Right lobe of liver (tissue), 6 donors: Measurements from ENCODE around the gene FIBP. TPM values are rescaled to one million over a fixed set of nuclear protein-coding genes. Genes with fewer than 3 reads are reported as not detected.

ENCODE experiments used
- ATAC-seq, 4 donors: fragments of 200-7000 bp; cut with Tn5 transposase; one replicate each; pipeline ENCODE4 v1.9.1; 2020; ENCODE audit warnings: mild to moderate bottlenecking in 4 of 4, moderate library complexity in 4 of 4
- DNase-seq, 3 donors: peaks; one replicate each; pipeline ENCODE4 v3.0.0-alpha.2; 2020
- H3K27ac ChIP-seq, 3 donors: fragments of 200-600 bp; one replicate each; pipeline ENCODE4 v1.8.0; 2022
- H3K27me3 ChIP-seq, 2 donors: fragments of 200-600 bp; one replicate each; pipeline ENCODE4 v1.8.0; 2022
- H3K36me3 ChIP-seq, 4 donors: fragments of 200-600 bp; sonication (generic) in 1 of 4; one replicate each; pipeline versions ENCODE4 v1.5.1 to v1.8.0; 2017 to 2022; ENCODE audit warnings: control low read depth in 1 of 4
- H3K4me1 ChIP-seq, 4 donors: fragments of 200-600 bp; sonication (generic) in 1 of 4; one replicate each; pipeline versions ENCODE4 v1.5.1 to v1.8.0; 2017 to 2022; ENCODE audit warnings: control low read depth in 1 of 4
- H3K4me3 ChIP-seq, 3 donors: fragments of 200-600 bp; one replicate each; pipeline ENCODE4 v1.8.0; 2022
- H3K9me3 ChIP-seq, 4 donors: fragments of 200-600 bp; sonication (generic) in 1 of 4; one replicate each; pipeline versions ENCODE4 v1.5.1 to v1.8.0; 2017 to 2022; ENCODE audit warnings: control low read depth in 1 of 4
- POLR2A ChIP-seq: fragments of 450-650 bp; IDR thresholded peaks from one replicate; pipeline ENCODE4 v1.6.1; 2017; ENCODE audit warnings: antibody characterized with exemption, mild to moderate bottlenecking
- WGBS: methylation state at CpG from one replicate; pipeline ENCODE4 v1.1.6; 2018; ENCODE audit warnings: low coverage, low lambda C conversion rate; ENCODE audit not compliant: insufficient coverage; ENCODE audit errors: missing lambda C conversion rate; 5-methylcytosine and 5-hydroxymethylcytosine counted together
- intact Hi-C, 2 donors: fragments of 100-400 bp; cut with DNase I; formaldehyde crosslinking; loops; one replicate each; pipeline versions ENCODE4 v1.11.2 to v1.14.1; 2022
- total RNA-seq, 6 experiments: library from RNA; depleted of rRNA in 2 of 6; stranded (reverse); fragments of >200 nt in 2 of 6; fragmentation: NEBNext Ultra II Directional in 3 of 6; extraction: Animal tissue kit (Norgen Biotek cat#: 25700) in 3 of 6; gene quantifications; one replicate each; pipeline versions ENCODE4 v1.1.0 to v1.2.4, GENCODE V29; 2016 to 2023
- TF ChIP-seq, protein P1 (sequence below), 4 donors: fragments of 200-600 bp in 3 of 4; fragments of 450-650 bp in 1 of 4; IDR thresholded peaks; one replicate each; pipeline versions ENCODE4 v1.5.1 to v1.8.0; 2016 to 2022; ENCODE audit warnings: antibody characterized with exemption in 4 of 4, mild to moderate bottlenecking in 2 of 4
- donor health status: DM: no; HTN: yes; CAD: no.
- donor health status: DM: no; HTN: no; CAD: no.
- donor health status: DM: no; HTN: no; CAD: no.
- donor health status: DM: no; HTN: yes; CAD: no.
- donor health status: DM: no; HTN: yes; CAD: no.

Gene FIBP
- total RNA-seq, 6 experiments from 2014 or later, result 19.4 to 66.1 (median 23.3) TPM

GRCh38 chr11:65922565-65922964 is 34.3 kb upstream of the FIBP start:
- intact Hi-C loops, result no loop called here
- ATAC-seq, result no peak
- TF ChIP-seq, protein P1, sequence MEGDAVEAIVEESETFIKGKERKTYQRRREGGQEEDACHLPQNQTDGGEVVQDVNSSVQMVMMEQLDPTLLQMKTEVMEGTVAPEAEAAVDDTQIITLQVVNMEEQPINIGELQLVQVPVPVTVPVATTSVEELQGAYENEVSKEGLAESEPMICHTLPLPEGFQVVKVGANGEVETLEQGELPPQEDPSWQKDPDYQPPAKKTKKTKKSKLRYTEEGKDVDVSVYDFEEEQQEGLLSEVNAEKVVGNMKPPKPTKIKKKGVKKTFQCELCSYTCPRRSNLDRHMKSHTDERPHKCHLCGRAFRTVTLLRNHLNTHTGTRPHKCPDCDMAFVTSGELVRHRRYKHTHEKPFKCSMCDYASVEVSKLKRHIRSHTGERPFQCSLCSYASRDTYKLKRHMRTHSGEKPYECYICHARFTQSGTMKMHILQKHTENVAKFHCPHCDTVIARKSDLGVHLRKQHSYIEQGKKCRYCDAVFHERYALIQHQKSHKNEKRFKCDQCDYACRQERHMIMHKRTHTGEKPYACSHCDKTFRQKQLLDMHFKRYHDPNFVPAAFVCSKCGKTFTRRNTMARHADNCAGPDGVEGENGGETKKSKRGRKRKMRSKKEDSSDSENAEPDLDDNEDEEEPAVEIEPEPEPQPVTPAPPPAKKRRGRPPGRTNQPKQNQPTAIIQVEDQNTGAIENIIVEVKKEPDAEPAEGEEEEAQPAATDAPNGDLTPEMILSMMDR (IDR thresholded peaks at IDR 0.05), result no peak
- no peak for TF ChIP-seq POLR2A
- DNase-seq, result no peak
- H3K27me3 ChIP-seq, result no peaks in the 10 kb centered on the region
- H3K36me3 ChIP-seq, result peaks cover 0 to 11% (median 3%) of the 10 kb centered on the region in 4 donors
- peaks cover 0 to 17% (median 8%) of the 10 kb centered on the region in 4 donors for H3K4me1 ChIP-seq
- no peak overlapping the region for H3K27ac ChIP-seq
- 77% methylated on average over 3 of the region's 3 CpGs for WGBS
- H3K4me3 ChIP-seq, result no peak overlapping the region
- no peaks in the 10 kb centered on the region for H3K9me3 ChIP-seq

DNA sequence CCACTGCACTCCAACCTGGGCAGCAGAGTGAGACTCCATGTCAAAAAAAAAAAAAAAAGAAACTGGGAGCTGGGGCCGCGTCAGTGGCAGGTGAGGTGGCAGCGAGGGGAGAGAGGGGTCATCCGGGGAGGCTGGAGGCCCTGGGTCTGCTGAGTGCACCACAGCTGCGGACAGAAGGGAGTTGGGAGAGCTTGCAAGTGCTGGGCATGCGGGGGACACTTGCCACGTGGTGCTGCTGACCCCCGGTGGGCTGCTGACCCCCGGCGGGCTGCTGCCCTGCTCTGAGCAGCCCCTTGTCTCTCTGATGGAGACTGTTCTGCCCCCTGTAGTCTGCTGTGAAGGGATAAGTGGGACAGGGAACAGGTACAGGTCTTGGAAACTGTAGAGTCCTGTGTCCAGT is 33.6 kb upstream of the FIBP start:
- no peak for TF ChIP-seq POLR2A
- no peak overlapping the region for H3K4me3 ChIP-seq
- ATAC-seq (no peak), DNase-seq (no peak)
- no peaks in the 10 kb centered on the region for H3K9me3 ChIP-seq
- H3K27me3 ChIP-seq, result no peaks in the 10 kb centered on the region
- peaks cover 0 to 21% (median 9%) of the 10 kb centered on the region in 4 donors for H3K4me1 ChIP-seq
- intact Hi-C loops, result no loop called here
- WGBS, result 89% methylated on average over 10 of the region's 10 CpGs
- H3K27ac ChIP-seq, result no peak overlapping the region
- H3K36me3 ChIP-seq, result peaks cover 0 to 11% (median 3%) of the 10 kb centered on the region in 4 donors

DNA sequence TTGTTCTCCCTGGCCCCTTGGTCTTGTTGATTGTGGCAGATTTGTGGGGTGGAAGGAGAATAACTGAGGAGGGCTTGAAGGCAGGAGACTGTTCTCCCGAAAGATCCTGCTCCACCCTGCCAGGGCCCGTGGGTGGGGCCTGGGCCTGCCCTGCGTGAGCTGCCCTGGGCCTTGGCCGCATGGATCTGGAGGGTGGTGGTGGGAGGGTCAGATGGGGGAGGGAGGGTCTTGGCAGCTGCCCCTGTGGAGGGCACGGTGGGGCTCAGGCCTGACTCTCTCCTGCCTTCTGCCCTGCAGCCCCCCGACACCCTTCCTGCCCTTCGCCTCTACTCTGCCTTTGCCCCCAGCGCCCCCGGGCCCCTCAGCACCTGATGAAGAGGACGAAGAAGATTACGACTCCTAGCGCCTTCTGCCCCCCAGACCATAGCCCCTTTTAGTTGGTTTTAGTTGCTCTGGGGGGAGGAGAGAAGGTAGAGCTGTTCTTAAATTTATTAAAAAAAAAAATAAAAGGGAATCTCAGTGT is 32.8 kb upstream of the FIBP start:
- intact Hi-C loops, result no loop called here
- H3K27me3 ChIP-seq, result no peaks in the 10 kb centered on the region
- DNase-seq (no peak), ATAC-seq (no peak)
- WGBS, result 100% methylated on average over 4 of the region's 12 CpGs
- no peak overlapping the region for H3K4me3 ChIP-seq
- H3K27ac ChIP-seq, result no peak overlapping the region
- no peaks in the 10 kb centered on the region for H3K9me3 ChIP-seq
- H3K4me1 ChIP-seq, result peaks cover 0 to 21% (median 9%) of the 10 kb centered on the region in 4 donors
- TF ChIP-seq, protein P1 (IDR thresholded peaks at IDR 0.05), result no peak
- TF ChIP-seq POLR2A, result no peak
- H3K36me3 ChIP-seq, result peaks cover 0 to 11% (median 3%) of the 10 kb centered on the region in 4 donors

DNA sequence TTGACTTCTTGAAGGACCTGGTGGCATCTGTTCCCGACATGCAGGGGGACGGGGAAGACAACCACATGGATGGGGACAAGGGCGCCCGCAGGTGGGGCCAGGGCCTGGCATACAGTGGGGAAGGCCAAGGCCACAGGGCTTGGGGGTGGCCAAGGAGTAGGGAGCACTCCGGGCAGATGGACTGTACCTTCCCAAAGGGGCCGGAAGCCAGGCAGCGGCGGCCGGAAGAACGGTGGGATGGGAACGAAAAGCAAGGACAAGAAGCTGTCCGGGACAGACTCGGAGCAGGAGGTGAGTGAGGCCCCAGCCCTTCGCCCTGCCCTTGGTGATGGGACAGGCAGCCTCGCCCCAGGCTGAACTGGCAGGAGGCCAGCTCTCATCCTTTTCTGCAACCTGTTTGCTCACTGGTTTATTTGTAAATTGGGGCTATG is 32.1 kb upstream of the FIBP start:
- TF ChIP-seq, protein P1 (IDR thresholded peaks at IDR 0.05), result no peak
- TF ChIP-seq POLR2A, result no peak
- Histone ChIP-seq H3K4me3 (peak overlapping the region; percentile 97 to 98 (median 98)), H3K27ac (no peak overlapping the region), H3K4me1 (peaks cover 0 to 21% (median 9%) of the 10 kb centered on the region in 4 donors), H3K9me3 (no peaks in the 10 kb centered on the region), H3K27me3 (no peaks in the 10 kb centered on the region), H3K36me3 (peaks cover 0 to 11% (median 3%) of the 10 kb centered on the region in 4 donors)
- WGBS, result 63% methylated on average over 7 of the region's 15 CpGs
- no peak for ATAC-seq
- intact Hi-C loops, result no loop called here
- DNase-seq, result peak in 1 of 3 donors; percentile 44

GRCh38 chr11:65919573-65920371 is 31.5 kb upstream of the FIBP start:
- H3K4me3 ChIP-seq, result peak overlapping the region; percentile 97 to 98 (median 98)
- H3K36me3 ChIP-seq, result peaks cover 0 to 11% (median 3%) of the 10 kb centered on the region in 4 donors
- no peaks in the 10 kb centered on the region for H3K27me3 ChIP-seq
- TF ChIP-seq, protein P1 (IDR thresholded peaks at IDR 0.05), result no peak
- peak; percentile 56 to 71 (median 60) for DNase-seq
- no peaks in the 10 kb centered on the region for H3K9me3 ChIP-seq
- intact Hi-C loops, result no loop called here
- ATAC-seq, result peak; percentile 27 to 43 (median 41)
- 5% methylated on average over 7 of the region's 60 CpGs for WGBS
- peaks cover 0 to 21% (median 9%) of the 10 kb centered on the region in 4 donors for H3K4me1 ChIP-seq
- H3K27ac ChIP-seq, result peak overlapping the region; percentile 60 to 85 (median 78)
